SK-N-SH treated with all-trans-retinoic acid at 6 μM for 48 hours (cell line): Measurements from ENCODE around the gene SMC6.

ENCODE experiments used
- ARNTL ChIP-seq: fragments of 450-650 bp; formaldehyde crosslinking; IDR thresholded peaks from 2 replicates; pipeline ENCODE4 v1.5.0; 2020; ENCODE audit warnings: low read depth, mild to moderate bottlenecking, moderate library complexity, borderline replicate concordance
- GLIS3 ChIP-seq: fragments of 250-450 bp; sonication (Bioruptor Pico); IDR thresholded peaks from 2 replicates; pipeline ENCODE4 v1.5.0; 2020; ENCODE audit warnings: mild to moderate bottlenecking, moderate library complexity
- TOX ChIP-seq: fragments of 250-450 bp; sonication (Bioruptor Pico); IDR thresholded peaks from 2 replicates; pipeline ENCODE4 v1.8.0; 2021; ENCODE audit warnings: mild to moderate bottlenecking, moderate library complexity, borderline replicate concordance
- ZFP3 ChIP-seq: fragments of 250-450 bp; sonication (Bioruptor Pico); IDR thresholded peaks from 2 replicates; pipeline ENCODE4 v1.5.0; 2020; ENCODE audit warnings: mild to moderate bottlenecking, moderate library complexity
- ZNF70 ChIP-seq: fragments of 450-650 bp; formaldehyde crosslinking; IDR thresholded peaks from 2 replicates; pipeline ENCODE4 v1.5.0; 2020; ENCODE audit warnings: mild to moderate bottlenecking, moderate library complexity
- TF ChIP-seq, protein P1 (sequence below): fragments of 250-450 bp; sonication (Bioruptor Pico); IDR thresholded peaks from 2 replicates; pipeline ENCODE4 v1.5.0; 2020; ENCODE audit warnings: mild to moderate bottlenecking, moderate library complexity
- TF ChIP-seq, protein P2 (sequence below): fragments of 250-450 bp; sonication (Bioruptor Pico); IDR thresholded peaks from 2 replicates; pipeline ENCODE4 v1.8.0; 2020; ENCODE audit warnings: mild to moderate bottlenecking, moderate library complexity, borderline replicate concordance

GRCh38 chr2:17638196-17638743 lies 115.3 kb downstream of the SMC6 start:
- TF ChIP-seq, protein P1, sequence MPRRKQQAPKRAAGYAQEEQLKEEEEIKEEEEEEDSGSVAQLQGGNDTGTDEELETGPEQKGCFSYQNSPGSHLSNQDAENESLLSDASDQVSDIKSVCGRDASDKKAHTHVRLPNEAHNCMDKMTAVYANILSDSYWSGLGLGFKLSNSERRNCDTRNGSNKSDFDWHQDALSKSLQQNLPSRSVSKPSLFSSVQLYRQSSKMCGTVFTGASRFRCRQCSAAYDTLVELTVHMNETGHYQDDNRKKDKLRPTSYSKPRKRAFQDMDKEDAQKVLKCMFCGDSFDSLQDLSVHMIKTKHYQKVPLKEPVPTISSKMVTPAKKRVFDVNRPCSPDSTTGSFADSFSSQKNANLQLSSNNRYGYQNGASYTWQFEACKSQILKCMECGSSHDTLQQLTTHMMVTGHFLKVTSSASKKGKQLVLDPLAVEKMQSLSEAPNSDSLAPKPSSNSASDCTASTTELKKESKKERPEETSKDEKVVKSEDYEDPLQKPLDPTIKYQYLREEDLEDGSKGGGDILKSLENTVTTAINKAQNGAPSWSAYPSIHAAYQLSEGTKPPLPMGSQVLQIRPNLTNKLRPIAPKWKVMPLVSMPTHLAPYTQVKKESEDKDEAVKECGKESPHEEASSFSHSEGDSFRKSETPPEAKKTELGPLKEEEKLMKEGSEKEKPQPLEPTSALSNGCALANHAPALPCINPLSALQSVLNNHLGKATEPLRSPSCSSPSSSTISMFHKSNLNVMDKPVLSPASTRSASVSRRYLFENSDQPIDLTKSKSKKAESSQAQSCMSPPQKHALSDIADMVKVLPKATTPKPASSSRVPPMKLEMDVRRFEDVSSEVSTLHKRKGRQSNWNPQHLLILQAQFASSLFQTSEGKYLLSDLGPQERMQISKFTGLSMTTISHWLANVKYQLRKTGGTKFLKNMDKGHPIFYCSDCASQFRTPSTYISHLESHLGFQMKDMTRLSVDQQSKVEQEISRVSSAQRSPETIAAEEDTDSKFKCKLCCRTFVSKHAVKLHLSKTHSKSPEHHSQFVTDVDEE (CRISPR knock-in tag) = no peak
- TF ChIP-seq ARNTL (CRISPR knock-in tag) = no peak
- TF ChIP-seq ZNF70 (CRISPR knock-in tag) = no peak
- TF ChIP-seq, protein P2, sequence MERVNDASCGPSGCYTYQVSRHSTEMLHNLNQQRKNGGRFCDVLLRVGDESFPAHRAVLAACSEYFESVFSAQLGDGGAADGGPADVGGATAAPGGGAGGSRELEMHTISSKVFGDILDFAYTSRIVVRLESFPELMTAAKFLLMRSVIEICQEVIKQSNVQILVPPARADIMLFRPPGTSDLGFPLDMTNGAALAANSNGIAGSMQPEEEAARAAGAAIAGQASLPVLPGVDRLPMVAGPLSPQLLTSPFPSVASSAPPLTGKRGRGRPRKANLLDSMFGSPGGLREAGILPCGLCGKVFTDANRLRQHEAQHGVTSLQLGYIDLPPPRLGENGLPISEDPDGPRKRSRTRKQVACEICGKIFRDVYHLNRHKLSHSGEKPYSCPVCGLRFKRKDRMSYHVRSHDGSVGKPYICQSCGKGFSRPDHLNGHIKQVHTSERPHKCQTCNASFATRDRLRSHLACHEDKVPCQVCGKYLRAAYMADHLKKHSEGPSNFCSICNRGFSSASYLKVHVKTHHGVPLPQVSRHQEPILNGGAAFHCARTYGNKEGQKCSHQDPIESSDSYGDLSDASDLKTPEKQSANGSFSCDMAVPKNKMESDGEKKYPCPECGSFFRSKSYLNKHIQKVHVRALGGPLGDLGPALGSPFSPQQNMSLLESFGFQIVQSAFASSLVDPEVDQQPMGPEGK (CRISPR knock-in tag) = no peak
- no peak for TF ChIP-seq ZFP3 (CRISPR knock-in tag)
- no peak for TF ChIP-seq TOX (CRISPR knock-in tag)
- TF ChIP-seq GLIS3 (CRISPR knock-in tag) = no peak
